Neural progenitor cell (in vitro differentiated cells): ENCODE results near the gene ING5.

ENCODE experiments used
- EZH2phosphoT487 ChIP-seq: fragments of 200-600 bp; sonication (generic); IDR thresholded peaks from 2 replicates; pipeline ENCODE4 v1.6.1; 2017; ENCODE audit warnings: antibody characterized with exemption
- TF ChIP-seq, protein P1 (sequence below): fragments of 200-600 bp; sonication (generic); IDR thresholded peaks from 2 replicates; pipeline ENCODE4 v1.5.1; 2017; ENCODE audit warnings: antibody characterized with exemption, mild to moderate bottlenecking

DNA sequence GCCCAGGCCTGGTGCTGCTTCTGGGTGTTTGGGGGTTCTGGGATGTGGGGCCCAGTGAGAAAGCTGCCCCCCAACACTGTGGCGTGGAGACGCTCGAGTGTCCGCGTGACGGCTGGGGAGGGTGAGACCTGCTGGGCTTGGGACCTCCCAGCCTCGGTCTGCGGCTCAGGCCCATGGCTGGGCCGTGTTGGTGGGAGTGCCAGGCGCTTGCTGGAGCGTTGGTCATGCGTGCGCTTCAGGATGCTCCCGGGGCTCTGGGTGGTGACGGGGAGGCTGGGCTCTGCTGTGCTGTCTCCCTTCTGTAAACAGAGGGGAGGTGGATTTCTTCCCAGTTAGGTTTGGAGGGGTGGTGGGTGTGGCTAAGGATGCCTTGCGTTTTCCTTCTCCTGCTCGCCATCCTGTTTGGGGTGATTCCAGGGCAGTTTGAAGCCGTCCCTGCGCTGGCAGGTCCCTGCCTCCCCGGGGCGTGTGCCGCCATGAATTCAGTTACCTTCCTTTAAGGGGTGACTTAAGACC lies 75.4 kb downstream of the ING5 start:
- no peak for TF ChIP-seq EZH2phosphoT487
- TF ChIP-seq, protein P1, sequence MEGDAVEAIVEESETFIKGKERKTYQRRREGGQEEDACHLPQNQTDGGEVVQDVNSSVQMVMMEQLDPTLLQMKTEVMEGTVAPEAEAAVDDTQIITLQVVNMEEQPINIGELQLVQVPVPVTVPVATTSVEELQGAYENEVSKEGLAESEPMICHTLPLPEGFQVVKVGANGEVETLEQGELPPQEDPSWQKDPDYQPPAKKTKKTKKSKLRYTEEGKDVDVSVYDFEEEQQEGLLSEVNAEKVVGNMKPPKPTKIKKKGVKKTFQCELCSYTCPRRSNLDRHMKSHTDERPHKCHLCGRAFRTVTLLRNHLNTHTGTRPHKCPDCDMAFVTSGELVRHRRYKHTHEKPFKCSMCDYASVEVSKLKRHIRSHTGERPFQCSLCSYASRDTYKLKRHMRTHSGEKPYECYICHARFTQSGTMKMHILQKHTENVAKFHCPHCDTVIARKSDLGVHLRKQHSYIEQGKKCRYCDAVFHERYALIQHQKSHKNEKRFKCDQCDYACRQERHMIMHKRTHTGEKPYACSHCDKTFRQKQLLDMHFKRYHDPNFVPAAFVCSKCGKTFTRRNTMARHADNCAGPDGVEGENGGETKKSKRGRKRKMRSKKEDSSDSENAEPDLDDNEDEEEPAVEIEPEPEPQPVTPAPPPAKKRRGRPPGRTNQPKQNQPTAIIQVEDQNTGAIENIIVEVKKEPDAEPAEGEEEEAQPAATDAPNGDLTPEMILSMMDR: no peak
